IMR-90 (cell line): ENCODE results near the gene TNRC6B. TPM values are rescaled to one million over a fixed set of nuclear protein-coding genes. Genes with fewer than 3 reads are reported as not detected.

ENCODE experiments used
- ATAC-seq: fragments of 200-7000 bp; cut with Tn5 transposase; 2 replicates; pipeline ENCODE4 v1.9.1; 2020; ENCODE audit warnings: low read depth, mild to moderate bottlenecking, moderate library complexity
- BruUV-seq: library from RNA; stranded (reverse); fragments of 400-500 nt; replicated peaks from 2 replicates; lab custom pipeline; 2021; lab: Mats Ljungman, UMichigan
- CTCF ChIA-PET: fragments of 300-600 bp; formaldehyde crosslinking; extraction: SDS; loops from one replicate; lab custom pipeline; 2021; ENCODE audit warnings: antibody characterized with exemption; lab: Yijun Ruan, JAX
- POLR2A ChIA-PET: fragments of 300-600 bp; sonication (Branson Sonifier 250); formaldehyde crosslinking; loops from one replicate; lab custom pipeline; 2022; ENCODE audit warnings: antibody characterized with exemption; ENCODE audit not compliant: unreplicated experiment; lab: Charles Lee
- DNase-seq: peaks from one replicate; pipeline ENCODE4 v3.0.0; 2013
- H2AFZ ChIP-seq: replicated peaks from 2 replicates; pipeline ENCODE3; 2013; ENCODE audit warnings: low read length, mild to moderate bottlenecking; ENCODE audit not compliant: poor library complexity
- H2AK5ac ChIP-seq: 2 replicates; pipeline ENCODE4 v1.6.1; 2013; ENCODE audit warnings: low read depth, low read length, inconsistent platforms
- H2AK9ac ChIP-seq: replicated peaks from 2 replicates; pipeline ENCODE3; 2013; ENCODE audit warnings: mild to moderate bottlenecking, low read depth, low read length, moderate library complexity; ENCODE audit not compliant: poor library complexity
- H2BK120ac ChIP-seq: 2 replicates; pipeline ENCODE4 v1.6.1; 2013; ENCODE audit warnings: low read depth, low read length, inconsistent platforms
- H2BK15ac ChIP-seq: 3 replicates; pipeline ENCODE4 v1.6.1; 2013; ENCODE audit warnings: low read depth, low read length, inconsistent platforms
- H2BK20ac ChIP-seq: 2 replicates; pipeline ENCODE4 v1.6.1; 2013; ENCODE audit warnings: low read depth, mild to moderate bottlenecking, inconsistent platforms, low read length, moderate library complexity
- H2BK5ac ChIP-seq: 2 replicates; pipeline ENCODE4 v1.6.1; 2013; ENCODE audit warnings: mild to moderate bottlenecking, low read depth, low read length, inconsistent platforms; ENCODE audit not compliant: poor library complexity, severe bottlenecking
- H3K14ac ChIP-seq: replicated peaks from 2 replicates; pipeline ENCODE4 v1.6.1; 2013; ENCODE audit warnings: low read depth, low read length, inconsistent platforms
- H3K18ac ChIP-seq: 2 replicates; pipeline ENCODE4 v1.6.1; 2013; ENCODE audit warnings: low read depth, low read length, control low read depth
- H3K23ac ChIP-seq: 2 replicates; pipeline ENCODE4 v1.6.1; 2013; ENCODE audit warnings: low read depth, low read length, inconsistent platforms
- H3K27ac ChIP-seq: 2 replicates; pipeline ENCODE4 v1.5.1; 2013; ENCODE audit warnings: mild to moderate bottlenecking, control low read depth, low read length; ENCODE audit not compliant: insufficient read depth
- H3K27me3 ChIP-seq: 2 replicates; pipeline ENCODE4 v1.6.1; 2013; ENCODE audit warnings: low read length; ENCODE audit not compliant: control insufficient read depth, insufficient read depth
- H3K36me3 ChIP-seq: 2 replicates; pipeline ENCODE4 v1.6.1; 2013; ENCODE audit warnings: low read length, mixed read lengths; ENCODE audit not compliant: control insufficient read depth, insufficient read depth
- H3K4ac ChIP-seq: 2 replicates; pipeline ENCODE4 v1.6.1; 2013; ENCODE audit warnings: low read depth, low read length, inconsistent platforms
- H3K4me1 ChIP-seq: 2 replicates; pipeline ENCODE4 v1.6.1; 2013; ENCODE audit warnings: low read length, mixed read lengths; ENCODE audit not compliant: control insufficient read depth, insufficient read depth
- H3K4me2 ChIP-seq: 2 replicates; pipeline ENCODE4 v1.6.1; 2013; ENCODE audit warnings: low read depth, mild to moderate bottlenecking, control low read depth, low read length, moderate library complexity
- H3K4me3 ChIP-seq: 2 replicates; pipeline ENCODE4 v1.5.1; 2013; ENCODE audit warnings: low read depth, mild to moderate bottlenecking, control low read depth, low read length, moderate library complexity; ENCODE audit not compliant: insufficient read depth
- H3K56ac ChIP-seq: 2 replicates; pipeline ENCODE4 v1.6.1; 2013; ENCODE audit warnings: low read length, inconsistent platforms; ENCODE audit not compliant: insufficient read depth; ENCODE audit errors: extremely low read depth
- H3K79me1 ChIP-seq, 2 experiments: 2 replicates each; pipeline ENCODE4 v1.6.1; 2013; ENCODE audit warnings: low read length in 2 of 2, inconsistent platforms in 1 of 2, low read depth in 1 of 2
- H3K9ac ChIP-seq: 2 replicates; pipeline ENCODE4 v1.6.1; 2013; ENCODE audit warnings: low read depth, low read length, control low read depth
- H3K9me1 ChIP-seq: 2 replicates; pipeline ENCODE4 v1.6.1; 2013; ENCODE audit warnings: low read length, inconsistent platforms; ENCODE audit not compliant: insufficient read depth
- H3K9me3 ChIP-seq: 2 replicates; pipeline ENCODE4 v1.6.1; 2013; ENCODE audit warnings: low read length; ENCODE audit not compliant: control insufficient read depth, insufficient read depth
- H4K20me1 ChIP-seq: 2 replicates; pipeline ENCODE4 v1.6.1; 2013; ENCODE audit warnings: low read length, inconsistent platforms; ENCODE audit not compliant: insufficient read depth
- H4K5ac ChIP-seq: 2 replicates; pipeline ENCODE4 v1.6.1; 2013; ENCODE audit warnings: mild to moderate bottlenecking, low read depth, low read length, control low read depth
- H4K8ac ChIP-seq, 2 experiments: 2 replicates each; pipeline ENCODE4 v1.6.1; 2013; ENCODE audit warnings: low read depth in 2 of 2, low read length in 2 of 2, control low read depth in 1 of 2, inconsistent platforms in 1 of 2
- H4K91ac ChIP-seq: 2 replicates; pipeline ENCODE4 v1.6.1; 2013; ENCODE audit warnings: low read depth, low read length, inconsistent platforms; ENCODE audit not compliant: insufficient read depth
- BHLHE40 ChIP-seq: fragments of 150-350 bp; IDR thresholded peaks from 2 replicates; pipeline ENCODE4 v1.6.1; 2016; ENCODE audit warnings: mild to moderate bottlenecking, low read depth, low read length
- CEBPB ChIP-seq: IDR thresholded peaks from 2 replicates; pipeline ENCODE4 v1.6.1; 2012; ENCODE audit warnings: low read depth, low read length, improper control_type of control experiment
- CHD1 ChIP-seq: IDR thresholded peaks from 2 replicates; pipeline ENCODE4 v1.6.1; 2012; ENCODE audit warnings: low read depth, low read length, improper control_type of control experiment
- CTCF ChIP-seq: conservative IDR thresholded peaks from 2 replicates; pipeline ENCODE4 v1.5.1; 2012; ENCODE audit warnings: mild to moderate bottlenecking, low read depth, low read length, improper control_type of control experiment
- FOS ChIP-seq: fragments of 150-350 bp; IDR thresholded peaks from 2 replicates; pipeline ENCODE4 v1.6.1; 2016; ENCODE audit warnings: low read depth, low read length
- MAFK ChIP-seq: IDR thresholded peaks from 2 replicates; pipeline ENCODE4 v1.6.1; 2012; ENCODE audit warnings: low read depth, low read length, improper control_type of control experiment
- MAZ ChIP-seq: IDR thresholded peaks from 2 replicates; pipeline ENCODE4 v1.6.1; 2012; ENCODE audit warnings: low read depth, mild to moderate bottlenecking, low read length, improper control_type of control experiment, moderate library complexity, borderline replicate concordance
- MXI1 ChIP-seq: IDR thresholded peaks from 2 replicates; pipeline ENCODE4 v1.6.1; 2012; ENCODE audit warnings: low read depth, mild to moderate bottlenecking, low read length, moderate library complexity, borderline replicate concordance
- NFE2L2 ChIP-seq: fragments of 150-350 bp; IDR thresholded peaks from 2 replicates; pipeline ENCODE4 v1.6.1; 2016; ENCODE audit warnings: low read depth, mild to moderate bottlenecking, low read length
- POLR2A ChIP-seq: IDR thresholded peaks from 2 replicates; pipeline ENCODE4 v1.6.1; 2012; ENCODE audit warnings: mild to moderate bottlenecking, low read depth, low read length
- RAD21 ChIP-seq: IDR thresholded peaks from 2 replicates; pipeline ENCODE4 v1.6.1; 2012; ENCODE audit warnings: low read length, improper control_type of control experiment
- RCOR1 ChIP-seq: IDR thresholded peaks from 2 replicates; pipeline ENCODE4 v1.6.1; 2012; ENCODE audit warnings: mild to moderate bottlenecking, low read length, improper control_type of control experiment; ENCODE audit not compliant: insufficient replicate concordance
- RFX5 ChIP-seq: IDR thresholded peaks from 2 replicates; pipeline ENCODE4 v1.8.0; 2012; ENCODE audit warnings: low read depth, mild to moderate bottlenecking, low read length, moderate library complexity
- SMC3 ChIP-seq: fragments of 150-350 bp; IDR thresholded peaks from 2 replicates; pipeline ENCODE4 v1.6.1; 2016; ENCODE audit warnings: low read depth, mild to moderate bottlenecking, antibody characterized with exemption, low read length, moderate library complexity
- WGBS, 2 experiments: methylation state at CpG; one replicate each; pipeline versions ENCODE4 v1.1.5 to v1.1.7; 2013; ENCODE audit warnings: missing lambda C conversion rate in 2 of 2; ENCODE audit not compliant: insufficient read length in 1 of 2; ENCODE audit errors: extremely low coverage in 2 of 2; 5-methylcytosine and 5-hydroxymethylcytosine counted together
- dilution Hi-C: fragments of 300-500 bp; cut with HindIII; formaldehyde crosslinking; loops from one replicate; pipeline ENCODE4 v1.14.3; 2018; ENCODE audit warnings: low sequenced_read_pairs; ENCODE audit not compliant: unreplicated experiment
- in situ Hi-C: fragments of 300-500 bp; cut with MboI; formaldehyde crosslinking; loops from 3 replicates; pipeline ENCODE4 v1.14.3; 2019; ENCODE audit warnings: low sequenced_read_pairs, inconsistent platforms, mixed read lengths
- intact Hi-C: fragments of 100-400 bp; cut with micrococcal nuclease; formaldehyde crosslinking; loops from 2 replicates; pipeline ENCODE4 v1.10.0; 2022
- polyA plus RNA-seq, 3 experiments: library from polyadenylated mRNA; depleted of rRNA; stranded (reverse); fragments of >200 nt; gene quantifications; 2 replicates each; pipeline ENCODE4 v1.2.3, GENCODE V29; 2012; ENCODE audit warnings: low replicate concordance in 1 of 3
- total RNA-seq: library from RNA; depleted of rRNA; stranded (reverse); fragments of >200 nt; gene quantifications from 2 replicates; pipeline ENCODE4 v1.2.3, GENCODE V29; 2012
- TF ChIP-seq, protein P1 (sequence below): fragments of 150-350 bp; IDR thresholded peaks from 2 replicates; pipeline ENCODE4 v1.6.1; 2017; ENCODE audit warnings: mild to moderate bottlenecking, antibody characterized with exemption, low read length, low read depth
- TF ChIP-seq, protein P2 (sequence below): fragments of 150-350 bp; IDR thresholded peaks from 2 replicates; pipeline ENCODE4 v1.6.1; 2016; ENCODE audit warnings: low read depth, mild to moderate bottlenecking, low read length, moderate library complexity, borderline replicate concordance

Gene TNRC6B
- total and polyA plus RNA-seq, 2 of the 4 experiments (the other 2 are of a cell fraction) = 3.9 to 17.0 TPM

DNA sequence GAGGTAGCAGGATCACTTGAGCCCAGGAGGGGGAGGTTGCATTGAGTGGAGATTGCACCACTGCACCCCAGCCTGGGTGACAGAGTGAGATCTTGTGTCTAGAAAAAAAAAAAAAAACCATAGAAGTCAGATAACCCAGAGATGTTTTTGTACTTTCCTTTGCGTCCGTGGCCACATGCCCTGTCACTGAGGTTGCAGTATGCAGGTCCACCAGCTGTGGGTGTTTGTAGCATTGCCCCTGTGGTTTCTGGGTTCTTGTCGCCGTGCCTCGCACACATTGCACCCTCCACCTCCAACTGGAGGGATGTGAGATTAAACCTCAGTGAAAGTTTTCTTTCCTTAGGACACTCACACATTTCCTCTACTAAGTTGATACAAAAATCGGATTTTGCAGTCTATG lies 70.3 kb downstream of the TNRC6B start:
- H3K4ac ChIP-seq = no peak overlapping the region
- H3K36me3 ChIP-seq = peaks cover 7% of the 10 kb centered on the region
- no peak overlapping the region for H2BK20ac ChIP-seq
- in situ Hi-C loops = loop anchor here (5.0 kb wide), 1 partner anchor 51 kb away; no protein-coding TSS in a partner anchor
- no peak overlapping the region for H2AK5ac ChIP-seq
- ATAC-seq (no peak), DNase-seq (no peak)
- H4K20me1 ChIP-seq = no peaks in the 10 kb centered on the region; the same call in 1 of the 2 replicates
- CTCF ChIA-PET = no interaction called here
- no TSS peak for BruUV-seq
- H3K56ac ChIP-seq = no peak overlapping the region
- no peaks in the 10 kb centered on the region for H3K4me1 ChIP-seq
- no peak overlapping the region for H4K8ac ChIP-seq
- intact Hi-C loops = no loop called here
- H3K18ac ChIP-seq = no peak overlapping the region
- H2BK5ac ChIP-seq = no peak overlapping the region
- no peak overlapping the region for H3K4me2 ChIP-seq
- H3K27me3 ChIP-seq = no peaks in the 10 kb centered on the region
- no peak for TF ChIP-seq SMC3
- TF ChIP-seq FOS = no peak
- TF ChIP-seq, protein P1, sequence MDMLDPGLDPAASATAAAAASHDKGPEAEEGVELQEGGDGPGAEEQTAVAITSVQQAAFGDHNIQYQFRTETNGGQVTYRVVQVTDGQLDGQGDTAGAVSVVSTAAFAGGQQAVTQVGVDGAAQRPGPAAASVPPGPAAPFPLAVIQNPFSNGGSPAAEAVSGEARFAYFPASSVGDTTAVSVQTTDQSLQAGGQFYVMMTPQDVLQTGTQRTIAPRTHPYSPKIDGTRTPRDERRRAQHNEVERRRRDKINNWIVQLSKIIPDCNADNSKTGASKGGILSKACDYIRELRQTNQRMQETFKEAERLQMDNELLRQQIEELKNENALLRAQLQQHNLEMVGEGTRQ = no peak
- no peak for TF ChIP-seq NFE2L2
- no peak for TF ChIP-seq CHD1
- TF ChIP-seq POLR2A = no peak
- no peak for TF ChIP-seq RFX5
- no peak for TF ChIP-seq MAZ
- TF ChIP-seq RAD21 = no peak
- TF ChIP-seq RCOR1 = no peak
- no peak for TF ChIP-seq CEBPB
- TF ChIP-seq, protein P2, sequence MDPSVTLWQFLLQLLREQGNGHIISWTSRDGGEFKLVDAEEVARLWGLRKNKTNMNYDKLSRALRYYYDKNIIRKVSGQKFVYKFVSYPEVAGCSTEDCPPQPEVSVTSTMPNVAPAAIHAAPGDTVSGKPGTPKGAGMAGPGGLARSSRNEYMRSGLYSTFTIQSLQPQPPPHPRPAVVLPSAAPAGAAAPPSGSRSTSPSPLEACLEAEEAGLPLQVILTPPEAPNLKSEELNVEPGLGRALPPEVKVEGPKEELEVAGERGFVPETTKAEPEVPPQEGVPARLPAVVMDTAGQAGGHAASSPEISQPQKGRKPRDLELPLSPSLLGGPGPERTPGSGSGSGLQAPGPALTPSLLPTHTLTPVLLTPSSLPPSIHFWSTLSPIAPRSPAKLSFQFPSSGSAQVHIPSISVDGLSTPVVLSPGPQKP = no peak
- TF ChIP-seq MXI1 = no peak
- no peak for TF ChIP-seq CTCF
- no peak for TF ChIP-seq MAFK
- no peak for TF ChIP-seq BHLHE40
- H4K5ac ChIP-seq = no peak overlapping the region
- no peak overlapping the region for H4K91ac ChIP-seq
- POLR2A ChIA-PET = no interaction called here
- no peak overlapping the region for H2AK9ac ChIP-seq
- peaks cover 8% of the 10 kb centered on the region; the same call in 1 of the 2 replicates for H3K9me1 ChIP-seq
- H3K79me1 ChIP-seq = peaks cover 20 to 59% of the 10 kb centered on the region in 2 experiments
- H2BK120ac ChIP-seq = no peak overlapping the region
- H3K4me3 ChIP-seq = no peak overlapping the region
- H2AFZ ChIP-seq = no peak overlapping the region
- WGBS, 2 experiments = 100% methylated on average over 1 of the region's 6 CpGs; no CpG with 5 or more reads in 1 of the 2 experiments
- no peak overlapping the region for H3K9ac ChIP-seq
- no peak overlapping the region for H3K27ac ChIP-seq
- H3K23ac ChIP-seq = no peak overlapping the region
- dilution Hi-C loops = no loop called here
- H3K9me3 ChIP-seq = no peaks in the 10 kb centered on the region
- no peak overlapping the region for H3K14ac ChIP-seq
- no peak overlapping the region for H2BK15ac ChIP-seq
